Endothelial cell (in vitro differentiated cells): ENCODE data around the gene OMP. TPM values are rescaled to one million over a fixed set of nuclear protein-coding genes. Genes with fewer than 3 reads are reported as not detected.

Experiments used
- DNase-seq: peaks from one replicate; pipeline ENCODE4 v3.0.0; 2021; ENCODE audit warnings: low spot score
- H3K27ac Mint-ChIP-seq: one replicate; pipeline ENCODE4 v1.8.0; 2021; ENCODE audit warnings: mixed read lengths, inconsistent platforms; ENCODE audit not compliant: unreplicated experiment
- H3K27me3 Mint-ChIP-seq: one replicate; pipeline ENCODE4 v1.8.0; 2021; ENCODE audit warnings: mild to moderate bottlenecking, moderate library complexity, mixed read lengths, inconsistent platforms; ENCODE audit not compliant: unreplicated experiment
- H3K36me3 Mint-ChIP-seq: one replicate; pipeline ENCODE4 v1.8.0; 2021; ENCODE audit warnings: mild to moderate bottlenecking, low read depth, mixed read lengths, inconsistent platforms; ENCODE audit not compliant: unreplicated experiment
- H3K4me1 Mint-ChIP-seq: one replicate; pipeline ENCODE4 v1.8.0; 2021; ENCODE audit warnings: mild to moderate bottlenecking, mixed read lengths, inconsistent platforms; ENCODE audit not compliant: unreplicated experiment
- H3K4me3 Mint-ChIP-seq: one replicate; pipeline ENCODE4 v1.8.0; 2021; ENCODE audit warnings: mild to moderate bottlenecking, mixed read lengths, inconsistent platforms; ENCODE audit not compliant: unreplicated experiment
- H3K9me3 Mint-ChIP-seq: one replicate; pipeline ENCODE4 v1.8.0; 2021; ENCODE audit warnings: mixed read lengths, inconsistent platforms; ENCODE audit not compliant: unreplicated experiment
- total RNA-seq: library from RNA; stranded (reverse); fragmentation: NEBNext Ultra II Directional; extraction: Animal tissue kit (Norgen Biotek cat#: 25700); gene quantifications from one replicate; pipeline ENCODE4 v1.2.1, GENCODE V29; 2021; ENCODE audit not compliant: unreplicated experiment
- TF ChIP-seq, protein P1 (sequence below): fragments of 200-600 bp; sonication (generic); IDR thresholded peaks from one replicate; pipeline ENCODE4 v1.5.0; 2021; ENCODE audit warnings: antibody characterized with exemption; ENCODE audit not compliant: unreplicated experiment

Gene OMP
- total RNA-seq, 1 donor from 2014 or later: not detected

GRCh38 chr11:77055913-77056312 lies 46.7 kb upstream of the OMP start:
- Mint-ChIP-seq H3K4me1 (no peaks in the 10 kb centered on the region), H3K27me3 (peaks cover 9% of the 10 kb centered on the region), H3K9me3 (no peaks in the 10 kb centered on the region)

GRCh38 chr11:77056814-77057402 lies 45.7 kb upstream of the OMP start:
- no peak for DNase-seq
- Mint-ChIP-seq H3K36me3 (no peaks in the 10 kb centered on the region), H3K27ac (no peak overlapping the region), H3K4me1 (no peaks in the 10 kb centered on the region), H3K9me3 (no peaks in the 10 kb centered on the region), H3K4me3 (no peak overlapping the region), H3K27me3 (peaks cover 9% of the 10 kb centered on the region)
- TF ChIP-seq, protein P1, sequence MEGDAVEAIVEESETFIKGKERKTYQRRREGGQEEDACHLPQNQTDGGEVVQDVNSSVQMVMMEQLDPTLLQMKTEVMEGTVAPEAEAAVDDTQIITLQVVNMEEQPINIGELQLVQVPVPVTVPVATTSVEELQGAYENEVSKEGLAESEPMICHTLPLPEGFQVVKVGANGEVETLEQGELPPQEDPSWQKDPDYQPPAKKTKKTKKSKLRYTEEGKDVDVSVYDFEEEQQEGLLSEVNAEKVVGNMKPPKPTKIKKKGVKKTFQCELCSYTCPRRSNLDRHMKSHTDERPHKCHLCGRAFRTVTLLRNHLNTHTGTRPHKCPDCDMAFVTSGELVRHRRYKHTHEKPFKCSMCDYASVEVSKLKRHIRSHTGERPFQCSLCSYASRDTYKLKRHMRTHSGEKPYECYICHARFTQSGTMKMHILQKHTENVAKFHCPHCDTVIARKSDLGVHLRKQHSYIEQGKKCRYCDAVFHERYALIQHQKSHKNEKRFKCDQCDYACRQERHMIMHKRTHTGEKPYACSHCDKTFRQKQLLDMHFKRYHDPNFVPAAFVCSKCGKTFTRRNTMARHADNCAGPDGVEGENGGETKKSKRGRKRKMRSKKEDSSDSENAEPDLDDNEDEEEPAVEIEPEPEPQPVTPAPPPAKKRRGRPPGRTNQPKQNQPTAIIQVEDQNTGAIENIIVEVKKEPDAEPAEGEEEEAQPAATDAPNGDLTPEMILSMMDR: no peak

More at GRCh38 chr11:77055913-77056312, 46.7 kb upstream of the OMP start:
- H3K27ac Mint-ChIP-seq: no peak overlapping the region
- H3K4me3 Mint-ChIP-seq: no peak overlapping the region
- no peaks in the 10 kb centered on the region for H3K36me3 Mint-ChIP-seq
- no peak for DNase-seq
- TF ChIP-seq, protein P1: no peak

- DNase-seq: no peak
- TF ChIP-seq, protein P1: no peak
Observed at GRCh38 chr11:77057938-77058474, 44.6 kb upstream of the OMP start.

DNA sequence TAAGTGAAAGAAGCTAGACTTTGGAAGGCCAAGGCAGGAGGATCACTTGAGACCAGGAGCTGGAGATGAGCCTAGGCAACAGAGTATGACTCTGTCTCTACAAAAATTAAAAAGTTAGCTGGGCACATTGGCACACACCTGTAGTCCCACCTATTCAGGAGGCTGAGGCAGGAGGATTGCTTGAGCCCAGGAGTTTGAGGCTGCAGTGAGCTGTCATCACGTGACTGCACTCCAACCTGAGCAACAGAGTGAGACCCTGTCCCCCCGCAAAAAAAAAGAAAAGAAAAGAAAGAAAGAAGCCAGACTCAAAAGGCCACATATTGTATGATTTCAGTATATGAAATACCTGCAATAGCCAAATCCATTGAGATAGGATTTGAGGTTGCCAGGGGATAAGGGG lies 43.7 kb upstream of the OMP start:
- Mint-ChIP-seq H3K4me3 (no peak overlapping the region), H3K9me3 (no peaks in the 10 kb centered on the region), H3K4me1 (no peaks in the 10 kb centered on the region), H3K36me3 (no peaks in the 10 kb centered on the region), H3K27me3 (peaks cover 7% of the 10 kb centered on the region), H3K27ac (no peak overlapping the region)
- TF ChIP-seq, protein P1: no peak
- DNase-seq: no peak

More at GRCh38 chr11:77057938-77058474, 44.6 kb upstream of the OMP start:
- Mint-ChIP-seq H3K27ac (no peak overlapping the region), H3K27me3 (peaks cover 7% of the 10 kb centered on the region), H3K36me3 (no peaks in the 10 kb centered on the region), H3K4me1 (no peaks in the 10 kb centered on the region), H3K9me3 (no peaks in the 10 kb centered on the region), H3K4me3 (no peak overlapping the region)

DNA sequence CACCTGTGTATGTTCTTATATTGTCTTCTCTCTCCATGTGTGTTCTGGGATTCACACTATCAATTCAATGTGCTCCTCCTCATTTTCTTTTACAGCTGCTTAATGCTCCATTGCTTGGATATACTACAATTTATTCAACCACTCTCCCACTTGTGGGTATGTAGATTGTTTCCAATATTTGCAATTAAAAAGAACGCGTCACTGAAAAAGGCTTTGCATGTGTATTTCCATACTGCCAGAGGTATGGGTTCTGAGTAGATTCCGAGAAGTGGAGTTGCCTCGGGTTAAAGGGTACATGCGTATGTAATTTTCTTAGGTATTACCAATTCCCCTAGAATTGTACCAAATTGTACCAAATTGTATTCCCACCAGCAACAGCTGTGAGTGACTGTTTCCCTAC lies 42.8 kb upstream of the OMP start:
- H3K4me3 Mint-ChIP-seq: no peak overlapping the region
- H3K4me1 Mint-ChIP-seq: no peaks in the 10 kb centered on the region
- H3K27me3 Mint-ChIP-seq: peaks cover 7% of the 10 kb centered on the region
- TF ChIP-seq, protein P1: no peak
- no peak for DNase-seq
- H3K27ac Mint-ChIP-seq: no peak overlapping the region
- no peaks in the 10 kb centered on the region for H3K9me3 Mint-ChIP-seq
- no peaks in the 10 kb centered on the region for H3K36me3 Mint-ChIP-seq
